Caco-2 (cell line): ENCODE results near the gene CADPS2. TPM values are rescaled to one million over a fixed set of nuclear protein-coding genes. Genes with fewer than 3 reads are reported as not detected.

Experiments used
- BruUV-seq: library from RNA; stranded (reverse); fragments of 400-500 nt; replicated peaks from 2 replicates; lab custom pipeline; 2021; lab: Mats Ljungman, UMichigan
- CTCF ChIA-PET: fragments of 300-600 bp; sonication (Branson Sonifier 250); formaldehyde crosslinking; loops from one replicate; lab custom pipeline; 2022; ENCODE audit warnings: antibody characterized with exemption; lab: Charles Lee
- POLR2A ChIA-PET: fragments of 300-600 bp; sonication (Branson Sonifier 250); formaldehyde crosslinking; loops from one replicate; lab custom pipeline; 2022; ENCODE audit warnings: antibody characterized with exemption; lab: Charles Lee
- DNase-seq, 2 experiments: peaks; one replicate each; pipeline versions ENCODE4 v3.0.0 to v3.0.0-alpha.2; 2020 to 2022
- H3K27me3 ChIP-seq: replicated peaks from 2 replicates; pipeline ENCODE4 v1.6.0; 2011; ENCODE audit warnings: low read length; ENCODE audit not compliant: control insufficient read depth, insufficient read depth
- H3K36me3 ChIP-seq: 2 replicates; pipeline ENCODE4 v1.5.1; 2011; ENCODE audit warnings: low read length; ENCODE audit not compliant: control insufficient read depth, insufficient read depth
- H3K4me1 ChIP-seq: fragments of 250-450 bp; sonication (Bioruptor Pico); 2 replicates; pipeline ENCODE4 v1.5.1; 2020; ENCODE audit warnings: mild to moderate bottlenecking
- H3K4me3 ChIP-seq: 2 replicates; pipeline ENCODE4 v1.5.1; 2011; ENCODE audit warnings: low read depth, mild to moderate bottlenecking, control low read depth, low read length
- H3K9me3 ChIP-seq: fragments of 250-450 bp; sonication (Bioruptor Pico); 2 replicates; pipeline ENCODE4 v1.5.1; 2020; ENCODE audit warnings: mild to moderate bottlenecking, moderate library complexity
- H3K27ac Mint-ChIP-seq: one replicate; pipeline ENCODE4 v1.8.0; 2022; ENCODE audit warnings: mixed read lengths; ENCODE audit not compliant: unreplicated experiment
- H3K27me3 Mint-ChIP-seq: one replicate; pipeline ENCODE4 v1.8.0; 2022; ENCODE audit warnings: mixed read lengths; ENCODE audit not compliant: insufficient read depth, unreplicated experiment
- H3K36me3 Mint-ChIP-seq: one replicate; pipeline ENCODE4 v1.8.0; 2022; ENCODE audit warnings: mild to moderate bottlenecking, mixed read lengths; ENCODE audit not compliant: insufficient read depth, unreplicated experiment
- H3K4me1 Mint-ChIP-seq: one replicate; pipeline ENCODE4 v1.8.0; 2022; ENCODE audit warnings: low read depth, mixed read lengths; ENCODE audit not compliant: unreplicated experiment
- H3K4me3 Mint-ChIP-seq: one replicate; pipeline ENCODE4 v1.8.0; 2022; ENCODE audit warnings: mild to moderate bottlenecking, moderate library complexity, mixed read lengths; ENCODE audit not compliant: unreplicated experiment
- H3K9me3 Mint-ChIP-seq: one replicate; pipeline ENCODE4 v1.8.0; 2022; ENCODE audit warnings: mixed read lengths; ENCODE audit not compliant: unreplicated experiment
- CTCF ChIP-seq, 2 experiments: fragments of 200-600 bp in 1 of 2; IDR thresholded peaks; 1 replicate in 1 of 2; 2 replicates in 1 of 2; pipeline versions ENCODE4 v1.5.1 to v1.8.0; 2011 to 2022; ENCODE audit warnings: antibody characterized with exemption in 1 of 2, control low read depth in 1 of 2, inconsistent platforms in 1 of 2, low read depth in 1 of 2, low read length in 1 of 2, mild to moderate bottlenecking in 1 of 2, moderate library complexity in 1 of 2; ENCODE audit not compliant: insufficient read depth in 1 of 2, severe bottlenecking in 1 of 2, unreplicated experiment in 1 of 2
- intact Hi-C: fragments of 100-400 bp; cut with micrococcal nuclease; formaldehyde crosslinking; loops from one replicate; pipeline ENCODE4 v1.10.0; 2022; ENCODE audit not compliant: unreplicated experiment
- total RNA-seq: library from RNA; stranded (reverse); gene quantifications from 2 replicates; pipeline ENCODE4 v1.2.3, GENCODE V29; 2022

Gene CADPS2
- total RNA-seq, 1 experiment from 2014 or later = 2.7 TPM

DNA sequence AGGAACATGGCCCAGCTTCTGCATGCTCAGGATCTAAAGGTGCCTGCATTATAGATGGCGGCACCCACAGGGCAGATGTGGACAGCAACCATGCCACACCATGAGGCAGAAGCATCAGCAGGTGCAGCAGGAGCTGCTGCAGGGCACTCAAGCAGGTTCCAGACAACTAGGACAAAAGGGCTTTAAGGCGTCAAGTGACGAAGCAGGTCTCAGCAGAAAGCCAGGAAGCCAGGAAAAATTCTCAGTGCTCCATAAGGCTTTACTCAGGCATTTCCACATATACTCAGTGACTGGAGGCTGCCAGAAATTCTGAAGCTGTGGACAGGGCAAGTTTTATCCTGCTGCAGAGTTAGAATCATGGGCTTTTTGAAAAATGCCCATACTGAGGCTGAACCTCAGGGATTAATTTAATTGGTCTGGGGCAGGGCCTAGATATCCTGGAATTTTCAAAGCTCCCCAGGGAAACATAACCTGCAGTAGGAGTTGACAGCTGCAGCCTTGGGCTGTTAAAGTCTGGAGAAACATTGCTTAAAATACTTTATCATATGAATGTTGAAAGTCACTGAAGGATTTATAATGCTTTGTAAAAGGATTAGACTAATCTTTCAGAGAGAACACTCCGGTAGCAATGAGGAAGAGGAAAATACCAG is 115.4 kb downstream of the CADPS2 start:
- Histone ChIP-seq H3K9me3 (no peaks in the 10 kb centered on the region), H3K27me3 (no peaks in the 10 kb centered on the region), H3K36me3 (no peaks in the 10 kb centered on the region), H3K4me1 (no peaks in the 10 kb centered on the region), H3K4me3 (no peak overlapping the region)
- no TSS peak for BruUV-seq
- intact Hi-C loops = no loop called here
- CTCF ChIA-PET = no interaction called here
- TF ChIP-seq CTCF (IDR thresholded peaks at IDR 0.05; ENCODE audit: insufficient read depth in 1 of 2, low read depth in 1 of 2, low read length in 1 of 2, severe bottlenecking in 1 of 2, unreplicated experiment in 1 of 2) = no peak
- POLR2A ChIA-PET = no interaction called here
- H3K36me3 Mint-ChIP-seq = no peaks in the 10 kb centered on the region
- DNase-seq = no peak
- H3K27me3 Mint-ChIP-seq = no peaks in the 10 kb centered on the region
- no peaks in the 10 kb centered on the region for H3K4me1 Mint-ChIP-seq
- H3K4me3 Mint-ChIP-seq = no peak overlapping the region
- H3K9me3 Mint-ChIP-seq = peaks cover under 1% of the 10 kb centered on the region
- no peak overlapping the region for H3K27ac Mint-ChIP-seq

DNA sequence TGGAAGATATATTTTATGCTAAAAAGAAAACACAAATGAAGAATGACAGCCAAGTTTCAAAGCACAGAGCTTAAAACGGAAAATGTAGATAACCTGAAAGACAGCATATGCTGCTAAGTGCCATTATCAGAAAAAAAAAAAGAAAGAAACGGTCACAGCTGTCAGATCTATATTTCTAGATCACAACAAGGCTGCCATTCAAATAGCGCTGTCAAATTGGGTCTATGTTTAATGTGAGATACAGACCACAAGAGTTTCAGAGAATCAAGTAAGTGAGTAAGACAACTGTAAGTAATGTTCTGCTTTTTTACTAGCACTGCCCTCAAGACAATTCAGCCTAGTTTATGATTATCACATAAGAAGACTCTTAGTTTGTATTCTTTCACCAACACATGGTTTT is 117.4 kb downstream of the CADPS2 start:
- Histone ChIP-seq H3K36me3 (no peaks in the 10 kb centered on the region), H3K9me3 (no peaks in the 10 kb centered on the region), H3K4me3 (no peak overlapping the region), H3K4me1 (no peaks in the 10 kb centered on the region), H3K27me3 (no peaks in the 10 kb centered on the region)
- no peak overlapping the region for H3K27ac Mint-ChIP-seq
- POLR2A ChIA-PET = no interaction called here
- no peak for TF ChIP-seq CTCF (IDR thresholded peaks at IDR 0.05; ENCODE audit: insufficient read depth in 1 of 2, low read depth in 1 of 2, low read length in 1 of 2, severe bottlenecking in 1 of 2, unreplicated experiment in 1 of 2)
- no peaks in the 10 kb centered on the region for H3K9me3 Mint-ChIP-seq
- H3K27me3 Mint-ChIP-seq = no peaks in the 10 kb centered on the region
- BruUV-seq = no TSS peak
- no peaks in the 10 kb centered on the region for H3K4me1 Mint-ChIP-seq
- no peak for DNase-seq
- H3K4me3 Mint-ChIP-seq = no peak overlapping the region
- no peaks in the 10 kb centered on the region for H3K36me3 Mint-ChIP-seq
- CTCF ChIA-PET = no interaction called here
- intact Hi-C loops = no loop called here

DNA sequence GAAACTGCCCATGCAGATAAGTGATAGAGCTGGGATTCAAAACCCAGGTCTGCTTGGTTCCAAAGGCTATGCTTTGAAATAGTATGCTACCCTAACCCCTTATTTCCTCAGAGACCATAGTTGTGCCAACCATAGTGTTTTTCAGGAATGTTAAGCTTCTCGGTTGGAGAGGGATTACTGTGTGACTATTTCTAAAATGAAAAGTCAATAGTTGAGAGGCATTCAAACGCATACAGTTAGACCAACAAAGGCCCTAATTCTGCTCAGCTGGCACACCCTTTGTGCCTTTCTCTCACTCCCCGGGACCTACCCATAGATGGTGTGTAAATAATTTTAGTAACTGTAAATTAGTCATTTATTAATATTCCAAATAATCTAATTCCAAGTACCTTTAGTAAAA is 118.9 kb downstream of the CADPS2 start:
- Histone ChIP-seq H3K4me1 (no peaks in the 10 kb centered on the region), H3K4me3 (no peak overlapping the region), H3K27me3 (no peaks in the 10 kb centered on the region), H3K36me3 (no peaks in the 10 kb centered on the region), H3K9me3 (no peaks in the 10 kb centered on the region)
- Mint-ChIP-seq H3K36me3 (no peaks in the 10 kb centered on the region), H3K4me1 (no peaks in the 10 kb centered on the region), H3K4me3 (no peak overlapping the region), H3K9me3 (no peaks in the 10 kb centered on the region), H3K27me3 (no peaks in the 10 kb centered on the region), H3K27ac (no peak overlapping the region)
- intact Hi-C loops = no loop called here
- POLR2A ChIA-PET = no interaction called here
- TF ChIP-seq CTCF (IDR thresholded peaks at IDR 0.05; ENCODE audit: insufficient read depth in 1 of 2, low read depth in 1 of 2, low read length in 1 of 2, severe bottlenecking in 1 of 2, unreplicated experiment in 1 of 2) = no peak
- CTCF ChIA-PET = no interaction called here
- no peak for DNase-seq
- BruUV-seq = no TSS peak
